RWPE1 (cell line): ENCODE measurements around the gene ARHGAP24.

Experiments
- CTCF ChIA-PET: fragments of 350-600 bp; sonication (Branson Sonifier 250); formaldehyde crosslinking; extraction: SDS; loops from one replicate; lab custom pipeline; 2021; lab: Yijun Ruan, JAX
- POLR2A ChIA-PET: fragments of 400-600 bp; formaldehyde crosslinking; extraction: SDS; loops from one replicate; lab custom pipeline; 2020; ENCODE audit warnings: antibody characterized with exemption; ENCODE audit not compliant: low non-redundant PET; lab: Yijun Ruan, JAX
- DNase-seq: peaks from one replicate; pipeline ENCODE4 v3.0.0; 2012; ENCODE audit warnings: low spot score
- H3K27ac ChIP-seq: fragments of 450-650 bp; 2 replicates; pipeline ENCODE4 v1.5.1; 2017
- TF ChIP-seq, protein P1 (sequence below): fragments of 450-650 bp; conservative IDR thresholded peaks from 2 replicates; pipeline ENCODE4 v1.5.1; 2017; ENCODE audit warnings: low read depth, mild to moderate bottlenecking

ARHGAP24 gene

DNA sequence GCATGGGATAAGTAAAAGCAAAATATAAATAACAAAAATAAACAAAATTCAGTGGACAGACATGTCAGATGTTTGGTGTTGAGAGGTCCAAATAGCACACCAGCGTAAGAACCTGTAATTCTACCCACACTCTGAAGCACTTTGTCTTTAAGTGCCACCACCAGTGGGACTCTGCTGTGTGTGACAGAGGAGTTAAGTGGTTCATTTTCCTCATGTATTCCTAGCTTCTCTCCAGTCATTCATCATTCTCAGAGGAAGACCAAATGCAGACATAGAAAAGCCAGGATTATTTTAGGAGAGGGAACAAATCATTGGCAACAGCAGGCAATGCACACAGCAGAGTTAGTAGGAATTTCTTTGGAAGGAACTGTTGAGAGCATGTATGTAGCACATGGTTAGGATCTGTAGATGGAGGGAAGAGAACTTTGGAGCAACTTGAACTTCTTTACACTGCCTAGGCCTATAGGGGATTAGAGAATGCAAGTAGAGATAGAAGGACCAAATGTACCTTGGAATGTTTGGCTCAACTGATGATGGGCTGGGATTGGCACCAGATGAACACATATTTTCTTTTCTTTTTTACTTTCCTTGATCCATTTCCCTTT, 43.0 kb upstream of the ARHGAP24 start:
- DNase-seq = no peak
- no peak overlapping the region for H3K27ac ChIP-seq
- ChIA-PET CTCF (interaction anchor here (0.6 kb wide), 2 partner anchors 201 to 226 kb away, joined by 4 to 5 read pairs; no protein-coding TSS in a partner anchor), POLR2A (no interaction called here)
- TF ChIP-seq, protein P1, sequence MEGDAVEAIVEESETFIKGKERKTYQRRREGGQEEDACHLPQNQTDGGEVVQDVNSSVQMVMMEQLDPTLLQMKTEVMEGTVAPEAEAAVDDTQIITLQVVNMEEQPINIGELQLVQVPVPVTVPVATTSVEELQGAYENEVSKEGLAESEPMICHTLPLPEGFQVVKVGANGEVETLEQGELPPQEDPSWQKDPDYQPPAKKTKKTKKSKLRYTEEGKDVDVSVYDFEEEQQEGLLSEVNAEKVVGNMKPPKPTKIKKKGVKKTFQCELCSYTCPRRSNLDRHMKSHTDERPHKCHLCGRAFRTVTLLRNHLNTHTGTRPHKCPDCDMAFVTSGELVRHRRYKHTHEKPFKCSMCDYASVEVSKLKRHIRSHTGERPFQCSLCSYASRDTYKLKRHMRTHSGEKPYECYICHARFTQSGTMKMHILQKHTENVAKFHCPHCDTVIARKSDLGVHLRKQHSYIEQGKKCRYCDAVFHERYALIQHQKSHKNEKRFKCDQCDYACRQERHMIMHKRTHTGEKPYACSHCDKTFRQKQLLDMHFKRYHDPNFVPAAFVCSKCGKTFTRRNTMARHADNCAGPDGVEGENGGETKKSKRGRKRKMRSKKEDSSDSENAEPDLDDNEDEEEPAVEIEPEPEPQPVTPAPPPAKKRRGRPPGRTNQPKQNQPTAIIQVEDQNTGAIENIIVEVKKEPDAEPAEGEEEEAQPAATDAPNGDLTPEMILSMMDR = no peak

DNA sequence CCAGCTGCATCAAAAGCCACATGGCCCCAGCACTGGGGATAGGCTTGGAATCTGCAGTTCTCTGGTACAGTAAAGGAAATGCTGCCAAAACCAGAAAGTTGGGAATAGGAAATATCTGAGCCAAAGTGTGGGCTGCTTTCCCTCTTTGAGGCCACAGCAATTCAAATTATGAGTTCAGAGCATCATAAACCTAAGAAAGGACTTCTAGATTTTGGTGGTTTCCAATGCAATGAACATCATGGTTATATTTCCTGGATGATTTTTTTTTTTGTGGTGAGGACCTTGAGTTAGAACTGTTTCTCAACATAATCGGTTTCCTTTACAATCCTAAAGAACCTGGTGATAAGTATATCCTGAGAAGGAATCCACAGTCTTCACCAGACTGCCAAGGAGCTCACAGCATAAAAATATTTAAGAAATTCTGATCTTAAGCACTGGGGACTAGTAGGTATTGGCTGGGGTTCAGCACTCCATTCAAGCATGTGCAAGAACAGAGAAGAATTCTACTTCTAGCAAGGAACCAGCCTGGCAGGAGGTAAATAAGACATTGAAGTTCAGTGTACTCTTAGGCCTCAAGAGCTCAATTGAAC, 29.8 kb upstream of the ARHGAP24 start:
- CTCF ChIA-PET = no interaction called here
- DNase-seq = no peak
- TF ChIP-seq, protein P1 = no peak
- H3K27ac ChIP-seq = no peak overlapping the region
- POLR2A ChIA-PET = no interaction called here

DNA sequence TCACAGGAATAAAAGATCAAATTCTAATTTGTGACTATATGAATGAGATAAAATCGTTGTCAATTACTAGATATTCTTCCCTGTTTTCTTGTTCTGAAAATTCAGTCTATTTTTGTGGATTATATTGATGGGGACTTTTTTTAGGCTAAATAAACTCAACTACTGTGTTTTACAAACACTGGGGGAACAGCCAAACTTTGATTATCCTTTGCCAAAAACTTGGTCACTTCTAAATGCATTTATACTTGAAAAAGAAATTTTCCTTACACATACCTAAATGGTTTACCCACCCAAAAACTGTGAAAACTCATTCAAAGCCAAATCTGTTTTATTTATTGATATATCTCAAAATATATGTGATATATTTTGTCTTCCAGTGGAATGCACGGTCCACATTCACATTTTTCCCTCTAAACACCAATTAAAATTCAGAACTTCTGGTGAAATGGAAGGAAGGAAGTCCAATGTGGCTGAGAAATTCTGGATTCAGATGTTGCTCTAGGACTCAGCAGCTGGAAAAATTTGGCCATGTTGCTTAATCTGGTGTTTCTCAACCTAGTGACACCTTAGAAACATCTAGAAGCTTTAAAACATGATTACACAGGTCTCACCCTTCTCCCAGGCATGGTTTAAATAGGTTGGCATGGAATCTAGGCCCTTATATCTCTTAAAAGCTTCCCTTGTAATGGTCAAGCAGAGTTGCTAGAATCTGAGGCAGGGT, 28.6 kb upstream of the ARHGAP24 start:
- DNase-seq = no peak
- TF ChIP-seq, protein P1 = no peak
- ChIA-PET CTCF (no interaction called here), POLR2A (no interaction called here)
- H3K27ac ChIP-seq = no peak overlapping the region

DNA sequence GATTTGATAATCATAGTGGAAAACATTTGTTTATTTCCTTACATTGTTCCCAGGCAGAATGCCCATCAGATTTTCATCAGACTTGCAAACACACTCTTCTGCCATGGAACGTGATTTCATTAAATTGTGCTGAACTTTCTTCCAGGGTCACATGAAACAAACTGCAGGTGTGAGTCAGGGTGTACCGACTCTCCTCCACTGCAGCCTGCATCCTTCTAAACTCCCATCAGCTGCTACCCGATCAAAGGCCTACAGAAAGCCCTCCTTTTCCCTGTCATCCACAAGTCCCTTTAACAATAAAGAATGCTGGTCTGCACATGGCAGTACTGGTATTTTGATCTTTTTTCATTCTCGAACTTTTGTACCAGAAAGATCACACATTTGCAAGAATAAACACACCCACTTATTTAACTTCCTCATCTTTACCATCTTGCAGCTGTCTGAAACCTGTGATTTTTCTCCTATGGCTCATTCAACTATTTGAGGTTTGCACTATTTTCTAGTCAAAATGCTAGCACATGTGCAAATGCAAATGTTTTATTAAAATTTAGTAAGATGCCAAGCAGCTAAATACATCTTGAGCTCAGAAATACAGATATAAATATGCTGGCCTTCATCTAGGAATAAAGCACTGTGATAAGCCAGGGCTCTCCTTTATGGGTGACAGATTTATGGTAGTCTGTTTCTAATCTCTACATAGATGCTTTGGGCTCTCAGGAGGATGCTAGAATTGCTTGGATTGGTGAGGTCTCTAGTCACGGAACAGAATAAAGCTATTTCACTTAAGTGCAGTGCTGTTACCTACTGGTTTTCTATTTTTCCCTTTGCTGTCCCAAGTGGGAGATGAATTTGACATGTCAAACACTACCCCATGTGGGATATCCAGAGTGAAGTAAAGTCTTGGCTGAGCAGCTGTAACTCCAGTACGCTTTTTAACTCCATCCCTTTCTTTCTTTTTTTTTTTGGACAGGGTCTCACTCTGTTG, 25.8 kb upstream of the ARHGAP24 start:
- H3K27ac ChIP-seq = no peak overlapping the region
- POLR2A ChIA-PET = no interaction called here
- CTCF ChIA-PET = interaction anchor here (0.6 kb wide), 1 partner anchor 1450 kb away, joined by 8 read pairs; no protein-coding TSS in a partner anchor

DNA sequence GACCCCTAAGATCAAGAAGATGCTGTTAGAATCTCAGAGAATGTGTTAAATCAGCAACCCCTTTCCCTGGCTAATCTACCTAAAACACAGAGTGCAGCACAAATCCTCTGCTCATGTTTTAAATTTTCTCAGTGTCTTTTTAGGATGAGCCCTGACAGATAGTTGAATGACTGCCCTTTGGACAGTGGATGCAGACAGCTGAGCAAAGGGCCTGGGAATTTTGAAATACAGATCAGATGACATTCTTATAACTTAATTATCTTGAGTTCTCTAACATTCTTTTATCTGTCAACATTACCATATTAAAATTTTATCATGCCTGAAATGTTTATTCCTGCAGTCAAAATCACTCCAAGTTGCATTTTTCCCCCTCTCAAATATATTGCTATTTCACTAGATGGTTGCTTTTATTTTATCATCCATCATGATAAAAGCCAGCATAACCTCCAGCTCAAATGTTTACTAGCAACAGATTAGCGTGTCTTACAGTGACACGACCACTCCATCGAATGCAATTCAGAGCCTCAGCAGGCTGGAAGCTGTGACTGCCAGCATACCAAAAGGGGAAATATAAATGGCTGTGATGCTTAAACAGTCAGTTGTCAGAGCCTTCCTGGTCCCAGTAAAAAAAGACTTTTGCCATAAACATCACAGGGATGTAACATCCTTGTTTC, 22.8 kb upstream of the ARHGAP24 start:
- ChIA-PET CTCF (interaction anchor here (0.6 kb wide), 1 partner anchor 15 kb away, joined by 3 read pairs; no protein-coding TSS in a partner anchor), POLR2A (no interaction called here)
- TF ChIP-seq, protein P1 = no peak
- no peak for DNase-seq
- H3K27ac ChIP-seq = no peak overlapping the region

More for the DNA sequence above, 25.8 kb upstream of the ARHGAP24 start:
- DNase-seq = no peak
- TF ChIP-seq, protein P1 = no peak
